H1 (cell line): ENCODE data around the gene MAP2K5. TPM values are rescaled to one million over a fixed set of nuclear protein-coding genes. Genes with fewer than 3 reads are reported as not detected.
A peak's percentile ranks its signal among the peaks of the same experiment; 100 is the strongest.

Experiments used
- CTCF ChIA-PET: fragments of 300-600 bp; sonication (Branson Sonifier 250); formaldehyde crosslinking; loops from one replicate; lab custom pipeline; 2021; ENCODE audit not compliant: partially characterized antibody; lab: Charles Lee
- POLR2A ChIA-PET: fragments of 300-600 bp; sonication (Branson Sonifier 250); formaldehyde crosslinking; loops from one replicate; lab custom pipeline; 2021; ENCODE audit warnings: inconsistent platforms; ENCODE audit not compliant: partially characterized antibody; lab: Charles Lee
- DNase-seq, 2 experiments: peaks; one replicate each; pipeline versions ENCODE4 v3.0.0 to v3.0.0-alpha.2; 2010 to 2022; ENCODE audit warnings: low spot score in 2 of 2, low read depth in 1 of 2, mixed read lengths in 1 of 2
- FAIRE-seq: peaks from 2 replicates; lab custom pipeline; 2011; peaks lifted over from hg19 to GRCh38; lab: Jason Lieb, UNC
- H2AFZ ChIP-seq: 2 replicates; pipeline ENCODE4 v1.8.1; 2012; ENCODE audit warnings: low read length, inconsistent platforms
- H2AK5ac ChIP-seq: 2 replicates; pipeline ENCODE4 v1.6.1; 2013; ENCODE audit warnings: low read depth, low read length
- H2BK120ac ChIP-seq: replicated peaks from 2 replicates; pipeline ENCODE3; 2013; ENCODE audit warnings: low read depth, low read length, inconsistent platforms
- H2BK12ac ChIP-seq: 2 replicates; pipeline ENCODE4 v1.6.1; 2013; ENCODE audit warnings: low read depth, low read length
- H2BK15ac ChIP-seq: 2 replicates; pipeline ENCODE4 v1.6.1; 2013; ENCODE audit warnings: low read length
- H2BK20ac ChIP-seq: 2 replicates; pipeline ENCODE4 v1.6.1; 2013; ENCODE audit warnings: low read length
- H2BK5ac ChIP-seq: 2 replicates; pipeline ENCODE4 v1.6.1; 2013; ENCODE audit warnings: low read depth, low read length
- H3K14ac ChIP-seq: 2 replicates; pipeline ENCODE4 v1.6.1; 2013; ENCODE audit warnings: inconsistent platforms; ENCODE audit not compliant: insufficient read length
- H3K18ac ChIP-seq: 2 replicates; pipeline ENCODE4 v1.6.1; 2013; ENCODE audit warnings: low read length; ENCODE audit errors: extremely low read depth
- H3K23ac ChIP-seq: 2 replicates; pipeline ENCODE4 v1.6.1; 2013; ENCODE audit warnings: inconsistent platforms; ENCODE audit not compliant: insufficient read length
- H3K23me2 ChIP-seq: 2 replicates; pipeline ENCODE4 v1.6.1; 2013; ENCODE audit warnings: low read depth, low read length
- H3K27ac ChIP-seq: 2 replicates; pipeline ENCODE4 v1.6.1; 2011; ENCODE audit warnings: low read depth, low read length, inconsistent platforms
- H3K27me3 ChIP-seq, 4 experiments: replicated peaks in 1 of 4; 1 replicate in 1 of 4; 2 replicates in 3 of 4; pipeline versions ENCODE4 v1.6.1 to v1.8.1; 2011 to 2013; ENCODE audit warnings: low read length in 3 of 4, mild to moderate bottlenecking in 3 of 4, inconsistent platforms in 2 of 4, mixed read lengths in 2 of 4, moderate library complexity in 1 of 4; ENCODE audit not compliant: control insufficient read depth in 3 of 4, insufficient read depth in 3 of 4; ENCODE audit errors: extremely low read depth in 1 of 4
- H3K36me3 ChIP-seq, 4 experiments: 2 replicates each; pipeline versions ENCODE4 v1.6.1 to v1.8.1; 2011 to 2013; ENCODE audit warnings: mild to moderate bottlenecking in 4 of 4, low read length in 3 of 4, moderate library complexity in 2 of 4, control low read depth in 1 of 4, inconsistent platforms in 1 of 4; ENCODE audit not compliant: insufficient read depth in 4 of 4, control insufficient read depth in 2 of 4
- H3K4ac ChIP-seq: replicated peaks from 2 replicates; pipeline ENCODE3; 2013; ENCODE audit warnings: low read length, low read depth, mixed read lengths, inconsistent platforms; ENCODE audit not compliant: insufficient read length
- H3K4me1 ChIP-seq, 4 experiments: replicated peaks in 1 of 4; 1 replicate in 1 of 4; 2 replicates in 3 of 4; pipeline versions ENCODE4 v1.6.1 to v1.8.1; 2011 to 2013; ENCODE audit warnings: low read length in 3 of 4, inconsistent platforms in 2 of 4, mixed read lengths in 1 of 4; ENCODE audit not compliant: insufficient read depth in 4 of 4, control insufficient read depth in 3 of 4
- H3K4me2 ChIP-seq, 2 experiments: 2 replicates each; pipeline versions ENCODE4 v1.6.1 to v1.8.1; 2011 to 2013; ENCODE audit warnings: low read depth in 2 of 2, low read length in 2 of 2, control low read depth in 1 of 2, inconsistent platforms in 1 of 2, mild to moderate bottlenecking in 1 of 2; ENCODE audit not compliant: insufficient read depth in 1 of 2
- H3K4me3 ChIP-seq, 4 experiments: fragments of 200-600, 300-600 bp in 1 of 4; sonication (generic), shearing (Covaris generic), sonication (Bioruptor Twin) in 1 of 4; 2 replicates each; pipeline versions ENCODE4 v1.5.1 to v1.8.1; 2011 to 2016; ENCODE audit warnings: low read length in 4 of 4, low read depth in 3 of 4, control low read depth in 2 of 4, inconsistent platforms in 2 of 4, mild to moderate bottlenecking in 2 of 4, mixed read lengths in 1 of 4, moderate library complexity in 1 of 4; ENCODE audit not compliant: insufficient read depth in 2 of 4; ENCODE audit errors: extremely low read depth in 1 of 4
- H3K56ac ChIP-seq: replicated peaks from 2 replicates; pipeline ENCODE3; 2013; ENCODE audit warnings: low read depth, mild to moderate bottlenecking, mixed read lengths, low read length, inconsistent platforms; ENCODE audit not compliant: insufficient read length
- H3K79me1 ChIP-seq: 2 replicates; pipeline ENCODE4 v1.6.1; 2013; ENCODE audit warnings: low read depth, low read length, control low read depth
- H3K79me2 ChIP-seq, 2 experiments: 2 replicates each; pipeline versions ENCODE4 v1.6.1 to v1.8.1; 2012 to 2013; ENCODE audit warnings: low read length in 2 of 2, mild to moderate bottlenecking in 2 of 2, inconsistent platforms in 1 of 2; ENCODE audit not compliant: insufficient read depth in 2 of 2, control insufficient read depth in 1 of 2
- H3K9ac ChIP-seq, 4 experiments: replicated peaks in 1 of 4; 1 replicate in 1 of 4; 2 replicates in 3 of 4; pipeline versions ENCODE4 v1.6.1 to v1.8.1; 2011 to 2013; ENCODE audit warnings: low read depth in 3 of 4, low read length in 3 of 4, control low read depth in 2 of 4, mild to moderate bottlenecking in 2 of 4, moderate library complexity in 2 of 4, inconsistent platforms in 1 of 4; ENCODE audit errors: extremely low read depth in 1 of 4
- H3K9me3 ChIP-seq, 2 experiments: 2 replicates each; pipeline versions ENCODE4 v1.6.1 to v1.8.1; 2012 to 2013; ENCODE audit warnings: mild to moderate bottlenecking in 2 of 2, moderate library complexity in 2 of 2, control low read depth in 1 of 2, inconsistent platforms in 1 of 2, low read depth in 1 of 2, low read length in 1 of 2, mixed read lengths in 1 of 2; ENCODE audit not compliant: insufficient read depth in 2 of 2
- H4K20me1 ChIP-seq, 2 experiments: replicated peaks in 1 of 2; 2 replicates each; pipeline versions ENCODE3 to v1.8.1; 2011 to 2013; ENCODE audit warnings: inconsistent platforms in 2 of 2, low read length in 2 of 2, mild to moderate bottlenecking in 1 of 2; ENCODE audit not compliant: insufficient read depth in 2 of 2, control insufficient read depth in 1 of 2
- H4K5ac ChIP-seq: 2 replicates; pipeline ENCODE4 v1.6.1; 2013; ENCODE audit warnings: low read length, low read depth, mixed read lengths, inconsistent platforms; ENCODE audit not compliant: insufficient read length
- H4K8ac ChIP-seq: 2 replicates; pipeline ENCODE4 v1.8.0; 2013; ENCODE audit warnings: mild to moderate bottlenecking, moderate library complexity, low read length, inconsistent platforms; ENCODE audit not compliant: insufficient read depth; ENCODE audit errors: extremely low read depth
- H4K91ac ChIP-seq: replicated peaks from 2 replicates; pipeline ENCODE3; 2013; ENCODE audit warnings: low read length, mixed read lengths, inconsistent platforms; ENCODE audit not compliant: insufficient read length
- BACH1 ChIP-seq: IDR thresholded peaks from 2 replicates; pipeline ENCODE4 v1.6.1; 2012; ENCODE audit warnings: low read length, improper control_type of control experiment
- CBX8 ChIP-seq: fragments of 300-800, 300-1000 bp; sonication (generic); IDR thresholded peaks from 2 replicates; pipeline ENCODE4 v1.7.1; 2016; ENCODE audit warnings: low read depth, low read length, borderline replicate concordance
- EGR1 ChIP-seq: IDR thresholded peaks from 2 replicates; pipeline ENCODE4 v1.6.1; 2011; ENCODE audit warnings: low read depth, low read length, borderline replicate concordance
- GABPA ChIP-seq: IDR thresholded peaks from 2 replicates; pipeline ENCODE4 v1.6.1; 2011; ENCODE audit warnings: mild to moderate bottlenecking, low read length, moderate library complexity, borderline replicate concordance; ENCODE audit not compliant: insufficient read depth
- HDAC6 ChIP-seq: IDR thresholded peaks from one replicate; pipeline ENCODE4 v1.7.1; 2012; ENCODE audit warnings: low read depth, mild to moderate bottlenecking, inconsistent platforms, low read length, moderate library complexity
- JUND ChIP-seq: IDR thresholded peaks from 2 replicates; pipeline ENCODE4 v1.6.1; 2011; ENCODE audit warnings: mild to moderate bottlenecking, improper control_type of control experiment, low read length
- MAX ChIP-seq: IDR thresholded peaks from 2 replicates; pipeline ENCODE4 v1.6.1; 2012; ENCODE audit warnings: inconsistent platforms
- POLR2AphosphoS5 ChIP-seq: IDR thresholded peaks from 2 replicates; pipeline ENCODE4 v1.6.1; 2011; ENCODE audit warnings: low read depth, low read length
- RAD21 ChIP-seq, 2 experiments: IDR thresholded peaks in 1 of 2; conservative IDR thresholded peaks in 1 of 2; 2 replicates each; pipeline ENCODE4 v1.6.1; 2011; ENCODE audit warnings: low read depth in 2 of 2, low read length in 2 of 2, improper control_type of control experiment in 1 of 2, inconsistent platforms in 1 of 2, mild to moderate bottlenecking in 1 of 2, moderate library complexity in 1 of 2
- RNF2 ChIP-seq: fragments of 200-900, 300-1000 bp; sonication (generic); IDR thresholded peaks from 2 replicates; pipeline ENCODE4 v1.7.1; 2016; ENCODE audit warnings: borderline replicate concordance, low read depth, mild to moderate bottlenecking, antibody characterized with exemption, low read length; ENCODE audit not compliant: poor library complexity, severe bottlenecking; ENCODE audit errors: missing control alignments
- SP2 ChIP-seq: IDR thresholded peaks from 2 replicates; pipeline ENCODE4 v1.6.1; 2012; ENCODE audit warnings: mild to moderate bottlenecking, low read length, inconsistent platforms
- YY1 ChIP-seq: IDR thresholded peaks from 2 replicates; pipeline ENCODE4 v1.6.1; 2011; ENCODE audit warnings: low read depth, mild to moderate bottlenecking, low read length
- WGBS, 2 experiments: shearing (Covaris generic) in 1 of 2; methylation state at CpG; one replicate each; pipeline versions ENCODE4 v1.1.6 to v1.1.7; 2013 to 2015; ENCODE audit warnings: low lambda C conversion rate in 2 of 2, mixed read lengths in 2 of 2, inconsistent platforms in 1 of 2, low coverage in 1 of 2, missing lambda C conversion rate in 1 of 2; ENCODE audit not compliant: insufficient replicate concordance in 2 of 2, insufficient coverage in 1 of 2, insufficient read length in 1 of 2; ENCODE audit errors: extremely low coverage in 1 of 2, missing lambda C conversion rate in 1 of 2; 5-methylcytosine and 5-hydroxymethylcytosine counted together
- polyA plus RNA-seq, 7 experiments: library from polyadenylated mRNA; depleted of rRNA in 3 of 7; stranded (reverse) in 5 of 7; unstranded in 2 of 7; fragments of >200 nt in 5 of 7; fragments of 200-250 nt in 2 of 7; gene quantifications; 1 replicate in 5 of 7; 2 replicates in 1 of 7; 4 replicates in 1 of 7; pipeline versions ENCODE4 v1.2.1 to v1.2.3, GENCODE V29; 2011 to 2013; ENCODE audit warnings: missing spikeins in 2 of 7, mixed read lengths in 2 of 7
- total RNA-seq: library from RNA; stranded (reverse); fragmentation: NEBNext Ultra II Directional; extraction: Animal tissue kit (Norgen Biotek cat#: 25700); gene quantifications from 2 replicates; pipeline ENCODE4 v1.2.1, GENCODE V29; 2021

The MAP2K5 gene
- total and polyA plus RNA-seq, 2 of the 8 experiments (the other 6 are each of a cell fraction or from before 2014, with no cell fraction given): 4.4 to 15.8 TPM

GRCh38 chr15:67504056-67504455 lies 38.4 kb upstream of the MAP2K5 start:
- no peaks in the 10 kb centered on the region for H3K23me2 ChIP-seq
- peaks cover 0 to 10% (median 4%) of the 10 kb centered on the region in 4 experiments; a peak in 3 of 7 replicates for H3K4me1 ChIP-seq
- H2BK15ac ChIP-seq: no peak overlapping the region
- no peak overlapping the region for H2BK12ac ChIP-seq
- no peaks in the 10 kb centered on the region for H3K27me3 ChIP-seq
- H3K14ac ChIP-seq: no peak overlapping the region
- peak overlapping the region in 1 of 4 experiments; percentile 8; a peak in 1 of 7 replicates for H3K9ac ChIP-seq
- H2AFZ ChIP-seq: no peak overlapping the region
- H3K79me2 ChIP-seq: no peaks in the 10 kb centered on the region
- H3K79me1 ChIP-seq: no peaks in the 10 kb centered on the region
- CTCF ChIA-PET: interaction anchor here (0.7 to 1.3 kb wide), 2 partner anchors 20 to 331 kb away, joined by 3 read pairs; no protein-coding TSS in a partner anchor
- no peak overlapping the region for H3K27ac ChIP-seq
- no peak overlapping the region for H3K18ac ChIP-seq
- H2BK20ac ChIP-seq: no peak overlapping the region
- FAIRE-seq (no peak), DNase-seq (no peak)
- TF ChIP-seq MAX (no peak), HDAC6 (no peak), RNF2 (no peak), RAD21 (IDR thresholded peaks at IDR 0.05 in 1 of 2, conservative IDR thresholded peaks at IDR 0.05 in 1 of 2; ENCODE audit: low read depth in 2 of 2, low read length in 2 of 2) (no peak), SP2 (no peak), POLR2AphosphoS5 (no peak), CBX8 (no peak), BACH1 (no peak), JUND (no peak), YY1 (no peak), GABPA (no peak), EGR1 (no peak)
- no peak overlapping the region for H2BK5ac ChIP-seq
- 83% methylated on average over 6 of the region's 6 CpGs; no CpG with 5 or more reads in 1 of the 2 experiments for WGBS, 2 experiments
- H2AK5ac ChIP-seq: no peak overlapping the region
- H3K36me3 ChIP-seq: no peaks in the 10 kb centered on the region
- no peak overlapping the region for H2BK120ac ChIP-seq
- no peak overlapping the region for H3K4ac ChIP-seq
- H4K91ac ChIP-seq: no peak overlapping the region
- H3K9me3 ChIP-seq: no peaks in the 10 kb centered on the region
- no peak overlapping the region for H4K5ac ChIP-seq
- POLR2A ChIA-PET: interaction anchor here (2.8 kb wide), 1 partner anchor 17 kb away, joined by 8 read pairs; the partner anchor contains the start of gene C15orf61
- no peaks in the 10 kb centered on the region for H4K20me1 ChIP-seq
- no peak overlapping the region; a peak in 1 of 4 replicates for H3K4me2 ChIP-seq
- no peak overlapping the region for H4K8ac ChIP-seq
- no peak overlapping the region for H3K4me3 ChIP-seq
- no peak overlapping the region for H3K23ac ChIP-seq
- H3K56ac ChIP-seq: no peak overlapping the region
